K562 (cell line): Measurements from ENCODE around the gene PVALEF. TPM values are rescaled to one million over a fixed set of nuclear protein-coding genes. Genes with fewer than 3 reads are reported as not detected.

ENCODE experiments used
- BDP1 ChIP-seq: IDR thresholded peaks from 3 replicates; pipeline ENCODE4 v1.6.1; 2011; ENCODE audit not compliant: insufficient read length, insufficient read depth
- COPS2 ChIP-seq: fragments of 450-650 bp; conservative IDR thresholded peaks from 2 replicates; pipeline ENCODE4 v1.6.1; 2016; ENCODE audit warnings: mild to moderate bottlenecking, moderate library complexity
- CTBP1 ChIP-seq: fragments of 450-650 bp; IDR thresholded peaks from 2 replicates; pipeline ENCODE4 v1.6.1; 2016; ENCODE audit warnings: borderline replicate concordance
- EWSR1 ChIP-seq: fragments of 450-650 bp; IDR thresholded peaks from 2 replicates; pipeline ENCODE4 v1.6.1; 2018; ENCODE audit warnings: borderline replicate concordance, mild to moderate bottlenecking, low read depth, moderate library complexity; ENCODE audit not compliant: partially characterized antibody
- EZH2 ChIP-seq: IDR thresholded peaks from 2 replicates; pipeline ENCODE4 v1.6.1; 2012; ENCODE audit warnings: low read depth, mild to moderate bottlenecking, inconsistent platforms, low read length, borderline replicate concordance
- FUS ChIP-seq: fragments of 200-400 bp; formaldehyde crosslinking; optimal IDR thresholded peaks from 2 replicates; pipeline ENCODE3; 2017; ENCODE audit warnings: low read depth, low read length
- HIVEP1 ChIP-seq: fragments of 250-450 bp; sonication (Bioruptor Pico); IDR thresholded peaks from 2 replicates; pipeline ENCODE4 v1.4.0; 2020; ENCODE audit warnings: mild to moderate bottlenecking
- HNRNPH1 ChIP-seq: fragments of 200-400 bp; formaldehyde crosslinking; optimal IDR thresholded peaks from 2 replicates; pipeline ENCODE3; 2017; ENCODE audit warnings: low read depth, mild to moderate bottlenecking, low read length, moderate library complexity
- KDM1A ChIP-seq, 2 experiments: fragments of 450-650 bp; IDR thresholded peaks; 2 replicates each; pipeline ENCODE4 v1.6.1; 2016; ENCODE audit warnings: mild to moderate bottlenecking in 2 of 2
- KLF13 ChIP-seq: fragments of 450-650 bp; IDR thresholded peaks from 2 replicates; pipeline ENCODE4 v1.6.1; 2016; ENCODE audit warnings: missing genetic modification characterization, low read depth, mild to moderate bottlenecking, missing compliant biosample characterization, moderate library complexity, borderline replicate concordance
- POLR2B ChIP-seq: fragments of 450-650 bp; IDR thresholded peaks from 2 replicates; pipeline ENCODE4 v1.6.1; 2018; ENCODE audit warnings: low read depth; ENCODE audit not compliant: partially characterized antibody
- SRSF3 ChIP-seq: fragments of 200-400 bp; formaldehyde crosslinking; IDR thresholded peaks from 2 replicates; pipeline ENCODE4 v1.6.1; 2016; ENCODE audit warnings: mild to moderate bottlenecking, low read length, moderate library complexity; ENCODE audit not compliant: insufficient read depth
- TBL1XR1 ChIP-seq, 2 experiments: IDR thresholded peaks; 2 replicates each; pipeline ENCODE4 v1.6.1; 2012; ENCODE audit warnings: improper control_type of control experiment in 2 of 2, low read length in 2 of 2, mild to moderate bottlenecking in 1 of 2
- XRCC4 ChIP-seq: IDR thresholded peaks from one replicate; pipeline ENCODE4 v1.6.1; 2011; ENCODE audit not compliant: insufficient read depth, insufficient read length; ENCODE audit errors: extremely low read depth
- ZBTB9 ChIP-seq: fragments of 450-650 bp; formaldehyde crosslinking; IDR thresholded peaks from 2 replicates; pipeline ENCODE4 v1.4.0; 2020; ENCODE audit warnings: mild to moderate bottlenecking, moderate library complexity
- ZNF311 ChIP-seq: fragments of 250-450 bp; sonication (Bioruptor Pico); IDR thresholded peaks from 2 replicates; pipeline ENCODE4 v1.4.0; 2020; ENCODE audit warnings: mild to moderate bottlenecking, moderate library complexity
- polyA plus RNA-seq, 8 experiments: library from polyadenylated mRNA; depleted of rRNA in 4 of 8; stranded (reverse) in 5 of 8; unstranded in 3 of 8; fragments of >200 nt; fragmentation: Nextera tagmentation in 2 of 8; fragmentation: Illumina TruSeq in 1 of 8; extraction: Ambion mirVana in 2 of 8; extraction: Trizol in 1 of 8; gene quantifications; 2 replicates each; pipeline versions ENCODE4 v1.2.1 to v1.2.3, GENCODE V29; 2011 to 2014; ENCODE audit warnings: inconsistent platforms in 1 of 8, missing spikeins in 1 of 8
- total RNA-seq, 7 experiments: library from RNA; depleted of rRNA in 6 of 7; stranded (reverse); fragments of >200 nt in 6 of 7; fragmentation: Illumina TruSeq in 2 of 7; extraction: Trizol in 2 of 7; gene quantifications; 2 replicates each; pipeline versions ENCODE4 v1.2.1 to v1.2.3, GENCODE V29; 2011 to 2021; ENCODE audit warnings: low replicate concordance in 1 of 7
- TF ChIP-seq, protein P1 (sequence below), 2 experiments: fragments of 450-650 bp in 1 of 2; sonication (generic) in 1 of 2; formaldehyde crosslinking in 1 of 2; IDR thresholded peaks; 2 replicates each; pipeline versions ENCODE4 v1.7.1 to v1.9.0; 2016 to 2022; ENCODE audit warnings: inconsistent platforms in 1 of 2, mild to moderate bottlenecking in 1 of 2, missing genetic modification reagents in 1 of 2

The PVALEF gene
- total and polyA plus RNA-seq, 9 of the 15 experiments (the other 6 are each of a cell fraction or from before 2014, with no cell fraction given) = not detected

GRCh38 chr17:81222906-81223761, 57.8 kb downstream of the PVALEF start, which contains the start of gene CEP131 (continued):
- TF ChIP-seq, protein P1, sequence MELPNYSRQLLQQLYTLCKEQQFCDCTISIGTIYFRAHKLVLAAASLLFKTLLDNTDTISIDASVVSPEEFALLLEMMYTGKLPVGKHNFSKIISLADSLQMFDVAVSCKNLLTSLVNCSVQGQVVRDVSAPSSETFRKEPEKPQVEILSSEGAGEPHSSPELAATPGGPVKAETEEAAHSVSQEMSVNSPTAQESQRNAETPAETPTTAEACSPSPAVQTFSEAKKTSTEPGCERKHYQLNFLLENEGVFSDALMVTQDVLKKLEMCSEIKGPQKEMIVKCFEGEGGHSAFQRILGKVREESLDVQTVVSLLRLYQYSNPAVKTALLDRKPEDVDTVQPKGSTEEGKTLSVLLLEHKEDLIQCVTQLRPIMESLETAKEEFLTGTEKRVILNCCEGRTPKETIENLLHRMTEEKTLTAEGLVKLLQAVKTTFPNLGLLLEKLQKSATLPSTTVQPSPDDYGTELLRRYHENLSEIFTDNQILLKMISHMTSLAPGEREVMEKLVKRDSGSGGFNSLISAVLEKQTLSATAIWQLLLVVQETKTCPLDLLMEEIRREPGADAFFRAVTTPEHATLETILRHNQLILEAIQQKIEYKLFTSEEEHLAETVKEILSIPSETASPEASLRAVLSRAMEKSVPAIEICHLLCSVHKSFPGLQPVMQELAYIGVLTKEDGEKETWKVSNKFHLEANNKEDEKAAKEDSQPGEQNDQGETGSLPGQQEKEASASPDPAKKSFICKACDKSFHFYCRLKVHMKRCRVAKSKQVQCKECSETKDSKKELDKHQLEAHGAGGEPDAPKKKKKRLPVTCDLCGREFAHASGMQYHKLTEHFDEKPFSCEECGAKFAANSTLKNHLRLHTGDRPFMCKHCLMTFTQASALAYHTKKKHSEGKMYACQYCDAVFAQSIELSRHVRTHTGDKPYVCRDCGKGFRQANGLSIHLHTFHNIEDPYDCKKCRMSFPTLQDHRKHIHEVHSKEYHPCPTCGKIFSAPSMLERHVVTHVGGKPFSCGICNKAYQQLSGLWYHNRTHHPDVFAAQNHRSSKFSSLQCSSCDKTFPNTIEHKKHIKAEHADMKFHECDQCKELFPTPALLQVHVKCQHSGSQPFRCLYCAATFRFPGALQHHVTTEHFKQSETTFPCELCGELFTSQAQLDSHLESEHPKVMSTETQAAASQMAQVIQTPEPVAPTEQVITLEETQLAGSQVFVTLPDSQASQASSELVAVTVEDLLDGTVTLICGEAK (IDR thresholded peaks at IDR 0.05) = 0 out of 2 replicates have a peak, but pooled peaks have one; percentile 44
- TF ChIP-seq, protein P1 (CRISPR knock-in tag; IDR thresholded peaks at IDR 0.05) = no peak
- TF ChIP-seq ZBTB9 (CRISPR knock-in tag) (0 out of 2 replicates have a peak, but pooled peaks have one; percentile 45), SRSF3 (no peak), ZNF311 (CRISPR knock-in tag) (0 out of 2 replicates have a peak, but pooled peaks have one; percentile 22), KLF13 (tag) (no peak), HIVEP1 (CRISPR knock-in tag) (no peak), COPS2 (no peak), CTBP1 (peak; percentile 86; the same call in 1 of the 2 replicates), XRCC4 (no peak), HNRNPH1 (no peak), BDP1 (no peak), EZH2 (no peak), TBL1XR1 (IDR thresholded peaks at IDR 0.05; ENCODE audit: low read length in 2 of 2) (no peak), KDM1A (IDR thresholded peaks at IDR 0.05) (no peak), POLR2B (peak; percentile 70), FUS (no peak), EWSR1 (no peak)
